Esophagus squamous epithelium (tissue), 5 donors: Measurements from ENCODE around the gene UBXN11. TPM values are rescaled to one million over a fixed set of nuclear protein-coding genes. Genes with fewer than 3 reads are reported as not detected.

Source experiments
- DNase-seq: peaks from one replicate; lab custom pipeline; 2025; lab: John Stamatoyannopoulos, UW
- H3K27ac ChIP-seq, 4 donors: fragments of 200-600 bp; sonication (generic); one replicate each; pipeline ENCODE4 v1.5.1; 2016 to 2019; ENCODE audit warnings: mild to moderate bottlenecking in 1 of 4
- H3K27me3 ChIP-seq, 4 donors: fragments of 200-600 bp; sonication (generic); 1 replicate in 3 of 4; 2 replicates in 1 of 4; pipeline versions ENCODE4 v1.5.1 to v1.6.0; 2017 to 2021; ENCODE audit warnings: antibody characterized with exemption in 1 of 4
- H3K36me3 ChIP-seq, 3 donors: fragments of 200-600 bp; sonication (generic); one replicate each; pipeline ENCODE4 v1.5.1; 2016 to 2019
- H3K4me1 ChIP-seq, 3 donors: fragments of 200-600 bp; sonication (generic); one replicate each; pipeline ENCODE4 v1.5.1; 2017 to 2019
- H3K4me3 ChIP-seq, 4 donors: fragments of 200-600 bp; sonication (generic); 1 replicate in 3 of 4; 2 replicates in 1 of 4; pipeline ENCODE4 v1.5.1; 2016 to 2019; ENCODE audit warnings: mild to moderate bottlenecking in 2 of 4, moderate library complexity in 1 of 4
- H3K9me3 ChIP-seq, 3 donors: fragments of 200-600 bp; sonication (generic); one replicate each; pipeline ENCODE4 v1.5.1; 2016 to 2019
- CTCF ChIP-seq, 6 experiments: fragments of 450-650 bp in 4 of 6; fragments of 200-600 bp in 2 of 6; sonication (generic) in 2 of 6; IDR thresholded peaks; one replicate each; pipeline ENCODE4 v1.5.1; 2016 to 2019; ENCODE audit warnings: antibody characterized with exemption in 6 of 6, mild to moderate bottlenecking in 4 of 6, moderate library complexity in 4 of 6
- POLR2A ChIP-seq, 4 donors: fragments of 450-650 bp; IDR thresholded peaks; one replicate each; pipeline ENCODE4 v1.6.1; 2017; ENCODE audit warnings: antibody characterized with exemption in 4 of 4, mild to moderate bottlenecking in 4 of 4, moderate library complexity in 3 of 4
- WGBS, 2 donors: methylation state at CpG; one replicate each; pipeline ENCODE4 v1.1.5; 2018; 5-methylcytosine and 5-hydroxymethylcytosine counted together
- intact Hi-C: fragments of 100-400 bp; cut with DNase I; formaldehyde crosslinking; loops from one replicate; pipeline ENCODE4 v1.15.0; 2022
- total RNA-seq, 4 donors: library from RNA; depleted of rRNA; stranded (reverse); fragments of >200 nt; gene quantifications; one replicate each; pipeline ENCODE4 v1.1.0, GENCODE V29; 2016
- donor health status: DM: yes; HTN: yes; CAD: no.

UBXN11 gene
- total RNA-seq, 4 donors from 2014 or later = 3.2 to 9.2 (median 3.7) TPM

- H3K4me3 ChIP-seq = no peak overlapping the region
- H3K9me3 ChIP-seq = no peaks in the 10 kb centered on the region
- peaks cover 0 to 88% (median 0%) of the 10 kb centered on the region in 3 donors for H3K36me3 ChIP-seq
- intact Hi-C loops = no loop called here
- H3K27me3 ChIP-seq = peaks cover 0 to 40% (median 0%) of the 10 kb centered on the region in 4 donors
- WGBS, 2 donors = 83 to 91% methylated on average over 6 of the region's 8 CpGs
- peaks cover 0 to 10% (median 0%) of the 10 kb centered on the region in 3 donors for H3K4me1 ChIP-seq
- DNase-seq = no peak
- H3K27ac ChIP-seq = no peak overlapping the region
- TF ChIP-seq POLR2A (IDR thresholded peaks at IDR 0.05) (no peak), CTCF (IDR thresholded peaks at IDR 0.05) (no peak)
These were observed 22.2 kb upstream of the UBXN11 start for GRCh38 chr1:26328597-26328996.

- H3K4me3 ChIP-seq = no peak overlapping the region
- H3K27ac ChIP-seq = no peak overlapping the region
- peaks cover 0 to 10% (median 0%) of the 10 kb centered on the region in 3 donors for H3K4me1 ChIP-seq
- 38 to 59% methylated on average over 7 to 8 of the region's 8 CpGs for WGBS, 2 donors
- peaks cover 0 to 88% (median 0%) of the 10 kb centered on the region in 3 donors for H3K36me3 ChIP-seq
- no peaks in the 10 kb centered on the region for H3K9me3 ChIP-seq
- intact Hi-C loops = no loop called here
- H3K27me3 ChIP-seq = peaks cover 0 to 34% (median 0%) of the 10 kb centered on the region in 4 donors
- TF ChIP-seq POLR2A (IDR thresholded peaks at IDR 0.05) = no peak
- no peak for TF ChIP-seq CTCF (IDR thresholded peaks at IDR 0.05)
- no peak for DNase-seq
These were observed 21.5 kb upstream of the UBXN11 start for GRCh38 chr1:26327956-26328362.

GRCh38 chr1:26324550-26324949 is 18.1 kb upstream of the UBXN11 start:
- intact Hi-C loops = loop anchor here (5.0 kb wide), 1 partner anchor 42 kb away; the partner anchor contains the start of gene SH3BGRL3
- no peak for DNase-seq
- Histone ChIP-seq H3K27ac (no peak overlapping the region), H3K4me1 (peaks cover 0 to 29% (median 10%) of the 10 kb centered on the region in 3 donors), H3K9me3 (no peaks in the 10 kb centered on the region), H3K36me3 (peaks cover 0 to 98% (median 8%) of the 10 kb centered on the region in 3 donors), H3K4me3 (no peak overlapping the region), H3K27me3 (peaks cover 0 to 5% (median 0%) of the 10 kb centered on the region in 4 donors)
- no peak for TF ChIP-seq POLR2A (IDR thresholded peaks at IDR 0.05)
- TF ChIP-seq CTCF (IDR thresholded peaks at IDR 0.05) = no peak
- 81 to 89% methylated on average over 3 of the region's 3 CpGs for WGBS, 2 donors

GRCh38 chr1:26323382-26323781 is 16.9 kb upstream of the UBXN11 start:
- no peak overlapping the region for H3K4me3 ChIP-seq
- WGBS, 2 donors = 91 to 93% methylated on average over 2 of the region's 2 CpGs
- H3K36me3 ChIP-seq = peaks cover 0 to 88% (median 8%) of the 10 kb centered on the region in 3 donors
- peaks cover 0 to 4% (median 0%) of the 10 kb centered on the region in 4 donors for H3K27me3 ChIP-seq
- intact Hi-C loops = loop anchor here (5.0 kb wide), 1 partner anchor 41 kb away; the partner anchor contains the start of gene SH3BGRL3
- no peak for DNase-seq
- H3K9me3 ChIP-seq = no peaks in the 10 kb centered on the region
- H3K4me1 ChIP-seq = peaks cover 0 to 31% (median 10%) of the 10 kb centered on the region in 3 donors
- TF ChIP-seq POLR2A (IDR thresholded peaks at IDR 0.05) (no peak), CTCF (IDR thresholded peaks at IDR 0.05) (no peak)
- no peak overlapping the region for H3K27ac ChIP-seq

GRCh38 chr1:26322042-26322331 is 15.6 kb upstream of the UBXN11 start:
- intact Hi-C loops = loop anchor here (5.0 kb wide), 1 partner anchor 40 kb away; the partner anchor contains the start of gene SH3BGRL3
- Histone ChIP-seq H3K9me3 (no peaks in the 10 kb centered on the region), H3K27me3 (peaks cover 0 to 4% (median 0%) of the 10 kb centered on the region in 4 donors), H3K4me3 (no peak overlapping the region), H3K27ac (peak overlapping the region in 1 of 4 donors; percentile 0), H3K36me3 (peaks cover 0 to 74% (median 8%) of the 10 kb centered on the region in 3 donors), H3K4me1 (peaks cover 0 to 34% (median 10%) of the 10 kb centered on the region in 3 donors)
- DNase-seq = no peak
- TF ChIP-seq POLR2A (IDR thresholded peaks at IDR 0.05) (no peak), CTCF (IDR thresholded peaks at IDR 0.05) (no peak)
- 53 to 60% methylated on average over 7 to 8 of the region's 10 CpGs for WGBS, 2 donors
